ENCODE data around the gene BIRC6. TPM values are rescaled to one million over a fixed set of nuclear protein-coding genes. Genes with fewer than 3 reads are reported as not detected.
A peak's percentile ranks its signal among the peaks of the same experiment; 100 is the strongest.

The BIRC6 gene
- polyA plus RNA-seq, 4 donors, result 14.6 to 55.1 (median 20.6) TPM

- DNase-seq (peak; percentile 49 to 70), FAIRE-seq (no peak)
- Histone ChIP-seq H3K36me3 (ENCODE audit: control insufficient read depth in 3 of 3, insufficient read depth in 2 of 3, low read depth in 1 of 3, low read length in 3 of 3) (peaks cover under 1 to 19% (median 7%) of the 10 kb centered on the region in 3 donors), H3K9me3 (ENCODE audit: control insufficient read depth in 2 of 2, insufficient read depth in 1 of 2, low read depth in 1 of 2, low read length in 1 of 2) (no peaks in the 10 kb centered on the region), H3K4me3 (ENCODE audit: low read depth in 1 of 3, low read length in 3 of 3) (no peak overlapping the region), H3K27me3 (ENCODE audit: control insufficient read depth in 3 of 3, insufficient read depth in 3 of 3, low read length in 3 of 3) (peaks cover 0 to 2% (median 0%) of the 10 kb centered on the region in 3 donors), H3K27ac (ENCODE audit: low read depth in 1 of 3, low read length in 2 of 3) (no peak overlapping the region), H3K4me1 (ENCODE audit: control insufficient read depth in 3 of 3, insufficient read depth in 2 of 3, low read depth in 1 of 3, low read length in 2 of 3) (peaks cover 4 to 5% (median 4%) of the 10 kb centered on the region in 3 donors)
- 45 to 65% (median 47%) methylated on average over 2 of the region's 2 CpGs for WGBS, 3 donors
Observed at GRCh38 chr2:32622570-32623310, 265.9 kb downstream of the BIRC6 start.

GRCh38 chr2:32623311-32623706 lies 266.5 kb downstream of the BIRC6 start:
- Histone ChIP-seq H3K4me1 (ENCODE audit: control insufficient read depth in 3 of 3, insufficient read depth in 2 of 3, low read depth in 1 of 3, low read length in 2 of 3) (peaks cover 4 to 5% (median 4%) of the 10 kb centered on the region in 3 donors), H3K27ac (ENCODE audit: low read depth in 1 of 3, low read length in 2 of 3) (no peak overlapping the region), H3K4me3 (ENCODE audit: low read depth in 1 of 3, low read length in 3 of 3) (no peak overlapping the region), H3K27me3 (ENCODE audit: control insufficient read depth in 3 of 3, insufficient read depth in 3 of 3, low read length in 3 of 3) (peaks cover 0 to 2% (median 0%) of the 10 kb centered on the region in 3 donors), H3K9me3 (ENCODE audit: control insufficient read depth in 2 of 2, insufficient read depth in 1 of 2, low read depth in 1 of 2, low read length in 1 of 2) (no peaks in the 10 kb centered on the region), H3K36me3 (ENCODE audit: control insufficient read depth in 3 of 3, insufficient read depth in 2 of 3, low read depth in 1 of 3, low read length in 3 of 3) (peaks cover 0 to 19% (median 7%) of the 10 kb centered on the region in 3 donors)
- DNase-seq, result no peak
- 89 to 93% (median 93%) methylated on average over 6 of the region's 6 CpGs for WGBS, 3 donors
- no peak for FAIRE-seq

GRCh38 chr2:32624812-32625211 lies 268.0 kb downstream of the BIRC6 start:
- Histone ChIP-seq H3K27ac (ENCODE audit: low read depth in 1 of 3, low read length in 2 of 3) (no peak overlapping the region), H3K9me3 (ENCODE audit: control insufficient read depth in 2 of 2, insufficient read depth in 1 of 2, low read depth in 1 of 2, low read length in 1 of 2) (no peaks in the 10 kb centered on the region), H3K36me3 (ENCODE audit: control insufficient read depth in 3 of 3, insufficient read depth in 2 of 3, low read depth in 1 of 3, low read length in 3 of 3) (peaks cover 0 to 15% (median 2%) of the 10 kb centered on the region in 3 donors), H3K4me3 (ENCODE audit: low read depth in 1 of 3, low read length in 3 of 3) (no peak overlapping the region), H3K27me3 (ENCODE audit: control insufficient read depth in 3 of 3, insufficient read depth in 3 of 3, low read length in 3 of 3) (peaks cover 0 to 2% (median 0%) of the 10 kb centered on the region in 3 donors), H3K4me1 (ENCODE audit: control insufficient read depth in 3 of 3, insufficient read depth in 2 of 3, low read depth in 1 of 3, low read length in 2 of 3) (peaks cover 4 to 10% (median 4%) of the 10 kb centered on the region in 3 donors)
- 84 to 92% (median 91%) methylated on average over 3 of the region's 3 CpGs for WGBS, 3 donors
- DNase-seq, result no peak
- FAIRE-seq, result no peak

- H3K4me1 ChIP-seq (ENCODE audit: control insufficient read depth in 3 of 3, insufficient read depth in 2 of 3, low read depth in 1 of 3, low read length in 2 of 3), result peaks cover 4 to 10% (median 4%) of the 10 kb centered on the region in 3 donors
- FAIRE-seq (no peak), DNase-seq (no peak)
- no peaks in the 10 kb centered on the region for H3K9me3 ChIP-seq (ENCODE audit: control insufficient read depth in 2 of 2, insufficient read depth in 1 of 2, low read depth in 1 of 2, low read length in 1 of 2)
- peaks cover 0 to 17% (median 4%) of the 10 kb centered on the region in 3 donors for H3K36me3 ChIP-seq (ENCODE audit: control insufficient read depth in 3 of 3, insufficient read depth in 2 of 3, low read depth in 1 of 3, low read length in 3 of 3)
- no peak overlapping the region for H3K27ac ChIP-seq (ENCODE audit: low read depth in 1 of 3, low read length in 2 of 3)
- H3K27me3 ChIP-seq (ENCODE audit: control insufficient read depth in 3 of 3, insufficient read depth in 3 of 3, low read length in 3 of 3), result peaks cover 0 to 2% (median 0%) of the 10 kb centered on the region in 3 donors
- WGBS, 3 donors, result 67 to 73% (median 70%) methylated on average over 12 to 13 of the region's 13 CpGs
- no peak overlapping the region for H3K4me3 ChIP-seq (ENCODE audit: low read depth in 1 of 3, low read length in 3 of 3)
Observed at GRCh38 chr2:32626639-32627221, 269.9 kb downstream of the BIRC6 start.

GRCh38 chr2:32627441-32627813 lies 270.6 kb downstream of the BIRC6 start:
- H3K27me3 ChIP-seq (ENCODE audit: control insufficient read depth in 3 of 3, insufficient read depth in 3 of 3, low read length in 3 of 3), result peaks cover 0 to 2% (median 0%) of the 10 kb centered on the region in 3 donors
- peak overlapping the region; percentile 13 to 100 (median 91) for H3K4me3 ChIP-seq (ENCODE audit: low read depth in 1 of 3, low read length in 3 of 3)
- H3K36me3 ChIP-seq (ENCODE audit: control insufficient read depth in 3 of 3, insufficient read depth in 2 of 3, low read depth in 1 of 3, low read length in 3 of 3), result peaks cover 0 to 13% (median 4%) of the 10 kb centered on the region in 3 donors
- 1% methylated on average over 16 of the region's 16 CpGs for WGBS, 3 donors
- FAIRE-seq (no peak), DNase-seq (peak in 1 of 2 donors; percentile 30)
- no peaks in the 10 kb centered on the region for H3K9me3 ChIP-seq (ENCODE audit: control insufficient read depth in 2 of 2, insufficient read depth in 1 of 2, low read depth in 1 of 2, low read length in 1 of 2)
- peaks cover 2 to 7% (median 4%) of the 10 kb centered on the region in 3 donors for H3K4me1 ChIP-seq (ENCODE audit: control insufficient read depth in 3 of 3, insufficient read depth in 2 of 3, low read depth in 1 of 3, low read length in 2 of 3)
- H3K27ac ChIP-seq (ENCODE audit: low read depth in 1 of 3, low read length in 2 of 3), result peak overlapping the region; percentile 18 to 38 (median 34)

- FAIRE-seq, result peak; percentile 51
- Histone ChIP-seq H3K27ac (ENCODE audit: low read depth in 1 of 3, low read length in 2 of 3) (peak within 1 kb of the TSS; percentile 38 to 57 (median 46)), H3K4me1 (ENCODE audit: control insufficient read depth in 3 of 3, insufficient read depth in 2 of 3, low read depth in 1 of 3, low read length in 2 of 3) (peaks cover 0 to 5% (median 2%) of the 10 kb centered on the region in 3 donors), H3K9me3 (ENCODE audit: control insufficient read depth in 2 of 2, insufficient read depth in 1 of 2, low read depth in 1 of 2, low read length in 1 of 2) (no peaks in the 10 kb centered on the region), H3K36me3 (ENCODE audit: control insufficient read depth in 3 of 3, insufficient read depth in 2 of 3, low read depth in 1 of 3, low read length in 3 of 3) (peaks cover 0 to 12% (median 4%) of the 10 kb centered on the region in 3 donors), H3K4me3 (ENCODE audit: low read depth in 1 of 3, low read length in 3 of 3) (peak within 1 kb of the TSS; percentile 53 to 100 (median 91)), H3K27me3 (ENCODE audit: control insufficient read depth in 3 of 3, insufficient read depth in 3 of 3, low read length in 3 of 3) (peaks cover 0 to 2% (median 0%) of the 10 kb centered on the region in 3 donors)
- DNase-seq, result peak; percentile 96 to 98
- WGBS, 3 donors, result 0% methylated on average over 39 of the region's 39 CpGs
Observed at GRCh38 chr2:32627814-32628579, 271.2 kb downstream of the BIRC6 start, which contains the start of gene TTC27. Gene TTC27, plus strand, starts transcription at chr2:32628050. Its CDS starts 243 bp downstream, at chr2:32628293.

- DNase-seq, result no peak
- 84 to 90% (median 88%) methylated on average over 5 of the region's 5 CpGs for WGBS, 3 donors
- peaks cover 0 to 5% (median 0%) of the 10 kb centered on the region in 3 donors for H3K4me1 ChIP-seq (ENCODE audit: control insufficient read depth in 3 of 3, insufficient read depth in 2 of 3, low read depth in 1 of 3, low read length in 2 of 3)
- FAIRE-seq, result no peak
- H3K27me3 ChIP-seq (ENCODE audit: control insufficient read depth in 3 of 3, insufficient read depth in 3 of 3, low read length in 3 of 3), result no peaks in the 10 kb centered on the region
- peaks cover 2 to 17% (median 4%) of the 10 kb centered on the region in 3 donors for H3K36me3 ChIP-seq (ENCODE audit: control insufficient read depth in 3 of 3, insufficient read depth in 2 of 3, low read depth in 1 of 3, low read length in 3 of 3)
- H3K27ac ChIP-seq (ENCODE audit: low read depth in 1 of 3, low read length in 2 of 3), result no peak overlapping the region
- H3K4me3 ChIP-seq (ENCODE audit: low read depth in 1 of 3, low read length in 3 of 3), result no peak overlapping the region
- no peaks in the 10 kb centered on the region for H3K9me3 ChIP-seq (ENCODE audit: control insufficient read depth in 2 of 2, insufficient read depth in 1 of 2, low read depth in 1 of 2, low read length in 1 of 2)
Observed at GRCh38 chr2:32632089-32632488, 275.3 kb downstream of the BIRC6 start.

GRCh38 chr2:32633040-32633439 lies 276.2 kb downstream of the BIRC6 start:
- Histone ChIP-seq H3K9me3 (ENCODE audit: control insufficient read depth in 2 of 2, insufficient read depth in 1 of 2, low read depth in 1 of 2, low read length in 1 of 2) (no peaks in the 10 kb centered on the region), H3K4me1 (ENCODE audit: control insufficient read depth in 3 of 3, insufficient read depth in 2 of 3, low read depth in 1 of 3, low read length in 2 of 3) (peaks cover 0 to 5% (median 0%) of the 10 kb centered on the region in 3 donors), H3K27me3 (ENCODE audit: control insufficient read depth in 3 of 3, insufficient read depth in 3 of 3, low read length in 3 of 3) (no peaks in the 10 kb centered on the region), H3K4me3 (ENCODE audit: low read depth in 1 of 3, low read length in 3 of 3) (no peak overlapping the region), H3K36me3 (ENCODE audit: control insufficient read depth in 3 of 3, insufficient read depth in 2 of 3, low read depth in 1 of 3, low read length in 3 of 3) (peaks cover 4 to 17% (median 7%) of the 10 kb centered on the region in 3 donors), H3K27ac (ENCODE audit: low read depth in 1 of 3, low read length in 2 of 3) (no peak overlapping the region)
- no peak for DNase-seq
- FAIRE-seq, result no peak
- WGBS, 3 donors, result 89 to 92% (median 91%) methylated on average over 3 of the region's 3 CpGs

Data from small intestine (tissue), 7 donors.